HG03025 (cell line): ENCODE results near the gene HLA-DPA1.
A peak's percentile ranks its signal among the peaks of the same experiment; 100 is the strongest.
"Not testable (repeated sequence)": the region's sequence is repeated elsewhere in the genome, so short reads cannot be mapped to it uniquely, and the experiment has no call there.

ENCODE experiments used
- ATAC-seq: cut with Tn5 transposase; IDR thresholded peaks from one replicate; pipeline ENCODE4 v1.9.1; 2021; ENCODE audit warnings: mild to moderate bottlenecking, moderate library complexity; ENCODE audit not compliant: unreplicated experiment, low FRiP score

HLA-DPA1 gene

DNA sequence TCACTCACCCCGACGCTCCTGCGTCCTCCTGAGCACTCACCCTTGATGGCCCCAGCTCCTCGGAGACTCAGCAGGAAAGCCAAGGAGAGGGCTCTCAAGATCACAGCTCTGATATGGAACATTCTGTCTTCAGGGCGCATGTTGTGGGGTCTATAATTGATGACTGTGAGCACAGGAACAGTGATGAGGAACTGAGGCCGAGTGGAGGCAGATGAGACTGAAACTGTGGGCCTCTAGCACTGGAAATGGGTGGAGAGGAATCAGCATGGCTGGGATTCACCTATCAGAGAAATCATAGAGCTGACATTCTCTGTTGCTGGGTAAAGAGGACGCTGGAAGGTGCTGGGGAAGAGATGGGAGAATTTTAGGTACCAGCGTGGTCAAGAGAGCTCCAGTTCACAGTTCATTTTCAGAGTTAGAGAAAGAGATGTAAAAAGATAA lies at the start of gene HLA-DPA1:
Gene HLA-DPA1, minus strand, starts transcription at position 219 of the 441 bp plus-strand sequence.
- ATAC-seq: peak; percentile 57

DNA sequence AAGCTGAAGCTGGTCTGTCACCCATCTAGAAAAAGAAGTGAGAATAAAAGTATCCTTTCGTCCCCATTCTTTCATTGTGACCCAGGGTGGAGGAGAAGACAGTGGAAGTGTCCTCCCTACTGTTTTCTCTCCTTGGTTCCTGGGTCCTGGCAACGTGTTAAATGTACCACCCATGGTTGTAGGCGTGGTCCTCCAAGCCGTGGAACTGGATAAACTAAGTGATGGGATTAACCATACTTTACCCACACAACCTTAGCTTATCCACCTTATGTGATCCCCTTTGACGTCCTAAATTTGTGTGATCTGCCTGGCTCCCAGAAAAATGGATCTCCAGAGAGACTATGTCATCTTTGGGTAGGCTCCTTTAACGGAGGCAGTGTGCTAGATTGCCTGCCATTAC lies 49.7 kb upstream of the HLA-DPA1 start:
- ATAC-seq: no peak

DNA sequence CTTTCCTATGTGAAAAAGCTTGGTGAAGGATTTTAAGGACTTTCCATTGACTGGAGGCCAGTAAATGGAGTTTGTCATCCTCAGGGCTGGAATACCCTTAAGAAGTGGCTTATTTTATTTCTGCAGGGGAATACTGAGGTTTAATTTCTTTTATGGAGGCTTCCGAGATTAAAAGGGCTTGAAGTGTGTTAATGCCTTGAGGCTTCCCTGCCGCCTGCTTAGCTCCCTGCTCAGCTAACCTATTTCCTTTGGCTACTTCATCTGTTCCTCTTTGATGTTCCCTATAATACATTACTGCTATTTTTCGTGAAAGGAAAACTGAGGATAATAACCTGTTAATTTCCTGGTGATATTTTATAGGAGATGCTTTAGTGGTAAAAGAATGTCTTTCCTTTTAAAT lies 46.6 kb upstream of the HLA-DPA1 start:
- ATAC-seq: no peak

DNA sequence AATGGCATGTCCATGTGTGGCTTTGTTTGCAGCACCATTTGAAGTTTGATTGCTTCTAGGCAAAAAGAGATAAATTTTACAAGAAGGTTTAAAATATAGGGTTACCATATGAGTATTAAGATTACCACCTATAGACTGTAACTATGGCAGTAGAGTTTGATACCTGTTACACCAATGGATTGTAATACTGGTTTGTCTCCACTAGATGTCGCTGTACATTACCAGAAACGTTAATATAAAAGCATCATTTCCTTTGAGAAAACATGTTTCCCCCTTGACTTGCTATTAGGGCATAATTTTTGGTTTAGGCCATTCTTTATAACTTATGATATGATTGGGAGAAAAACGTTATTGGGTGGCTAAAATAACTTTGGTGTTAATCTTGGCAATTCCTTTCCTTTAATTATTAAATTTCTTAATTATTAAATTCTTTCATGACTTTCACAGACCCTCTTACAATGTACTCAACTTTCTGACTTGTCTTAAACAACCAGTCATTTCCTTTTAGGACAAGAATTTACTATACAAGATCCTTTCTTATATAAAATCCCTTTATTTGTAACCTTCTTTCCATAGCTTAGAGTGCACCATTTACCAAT lies 45.2 kb upstream of the HLA-DPA1 start:
- no peak for ATAC-seq

DNA sequence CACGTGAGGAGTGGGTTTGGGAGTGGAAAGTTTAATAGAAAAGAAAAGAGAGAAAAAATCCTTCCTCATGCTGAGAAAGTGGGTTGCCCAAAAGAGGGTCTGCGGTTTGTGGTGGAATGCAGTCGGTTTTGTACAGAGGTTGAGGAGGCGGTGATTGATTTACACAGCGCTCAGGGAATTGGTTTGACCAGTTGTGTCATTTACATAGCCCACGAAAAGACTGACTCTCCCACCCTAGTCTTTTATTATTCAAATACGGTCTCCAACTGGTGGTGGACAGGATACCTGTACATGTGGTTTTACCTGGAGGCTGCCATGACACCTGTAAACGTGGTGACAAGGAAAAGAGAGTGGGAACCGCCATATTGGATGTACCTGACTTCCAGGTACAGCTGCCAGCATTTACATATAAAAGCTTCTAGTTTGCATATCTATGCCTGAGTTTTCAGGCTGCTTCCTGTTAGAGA lies 44.4 kb upstream of the HLA-DPA1 start:
- no peak for ATAC-seq

DNA sequence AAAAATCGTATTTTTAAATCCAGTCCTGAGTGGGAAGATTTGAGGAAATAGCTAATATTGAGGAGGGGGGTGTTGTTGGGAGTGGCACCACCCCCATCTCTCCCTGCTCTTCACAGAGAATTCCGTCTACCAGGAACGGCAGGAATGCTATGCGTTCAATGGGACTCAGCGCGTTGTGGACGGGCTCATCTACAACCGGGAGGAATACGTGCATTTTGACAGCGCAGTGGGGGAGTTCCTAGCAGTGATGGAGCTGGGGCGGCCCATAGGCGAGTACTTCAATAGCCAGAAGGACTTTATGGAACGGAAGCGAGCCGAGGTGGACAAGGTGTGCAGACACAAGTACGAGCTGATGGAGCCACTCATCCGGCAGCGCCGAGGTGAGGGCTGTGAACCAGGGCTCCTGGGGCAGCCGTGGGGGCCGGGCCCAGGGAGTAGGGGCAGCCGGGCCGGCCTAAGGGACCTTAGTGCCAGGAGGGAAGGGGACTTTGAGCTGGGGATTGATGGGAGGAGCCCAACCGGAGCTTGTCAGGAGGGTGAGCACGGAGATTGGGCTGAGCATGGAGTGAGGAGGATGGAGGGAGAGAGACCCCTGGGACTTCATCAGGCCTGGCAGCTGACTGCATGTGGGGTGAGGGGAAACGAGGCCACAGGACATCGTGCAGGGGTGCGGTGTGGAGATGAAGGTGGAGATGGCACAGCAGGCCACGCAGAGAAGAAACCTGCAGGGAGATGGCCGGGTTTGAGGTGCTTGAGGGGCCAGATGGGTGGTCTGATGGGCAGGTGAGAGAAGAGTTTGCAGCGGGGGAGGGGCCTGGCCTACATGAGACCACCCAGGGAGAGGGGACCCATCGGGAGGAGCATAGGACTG lies 43.6 kb upstream of the HLA-DPA1 start:
- no peak for ATAC-seq

DNA sequence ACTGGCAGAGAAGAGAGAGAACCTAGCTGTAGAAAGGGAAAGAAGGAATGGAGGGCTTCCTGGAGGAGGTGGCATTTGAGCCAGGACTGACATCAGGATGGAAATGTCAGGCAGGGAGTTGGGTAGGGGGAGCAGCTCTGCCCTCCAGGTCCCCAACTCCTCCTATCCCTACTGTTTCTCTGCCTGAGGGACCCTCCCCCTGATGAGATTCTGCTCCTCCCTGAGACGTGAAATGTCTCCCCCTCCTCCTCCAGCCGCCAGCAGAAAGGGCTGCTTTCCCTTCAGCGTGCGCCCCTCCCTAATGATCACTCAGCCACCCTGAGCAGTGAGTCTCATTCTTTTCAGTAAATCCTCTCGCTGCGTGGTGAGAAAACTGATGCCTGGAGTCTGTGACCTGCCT lies 43.0 kb upstream of the HLA-DPA1 start:
- ATAC-seq: no peak

DNA sequence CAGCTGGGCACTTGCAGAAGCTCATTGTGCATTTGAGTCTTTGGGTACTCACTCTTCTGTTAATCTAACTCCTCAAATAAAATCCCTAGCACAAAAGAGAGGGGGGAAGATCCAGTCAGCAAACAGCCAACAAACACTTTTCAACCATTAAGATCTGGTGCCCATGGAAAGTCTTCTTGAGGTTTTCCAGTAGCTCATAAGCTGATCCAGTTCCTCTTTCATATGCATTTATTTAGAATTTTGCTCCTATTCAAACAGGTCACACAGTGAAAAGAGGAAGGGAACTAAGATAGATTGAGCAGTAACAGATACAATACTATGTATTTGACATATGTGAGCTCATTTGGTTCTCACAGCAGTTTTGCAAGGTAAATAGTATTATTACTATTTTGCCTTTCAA lies 41.0 kb upstream of the HLA-DPA1 start:
- no peak for ATAC-seq

DNA sequence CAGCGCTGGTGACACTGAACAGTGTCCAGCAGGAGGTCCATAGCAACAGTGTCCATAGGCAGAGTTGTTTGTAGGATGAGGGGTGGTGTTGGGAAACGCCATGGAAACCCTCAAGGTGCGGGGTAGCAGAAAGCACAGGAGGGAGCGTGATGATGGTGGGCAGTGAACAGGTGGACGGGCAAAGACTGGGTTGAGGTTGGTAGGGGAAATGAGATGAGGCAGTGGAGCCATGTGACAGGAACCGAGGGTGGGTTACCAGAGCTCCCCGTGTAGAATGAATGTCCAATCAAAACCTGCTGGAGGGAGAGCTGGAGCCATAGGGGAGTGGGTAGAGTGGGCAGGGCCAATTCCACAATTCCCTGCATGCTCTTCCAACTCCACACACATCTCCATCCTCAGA lies 40.3 kb upstream of the HLA-DPA1 start:
- ATAC-seq: no peak

DNA sequence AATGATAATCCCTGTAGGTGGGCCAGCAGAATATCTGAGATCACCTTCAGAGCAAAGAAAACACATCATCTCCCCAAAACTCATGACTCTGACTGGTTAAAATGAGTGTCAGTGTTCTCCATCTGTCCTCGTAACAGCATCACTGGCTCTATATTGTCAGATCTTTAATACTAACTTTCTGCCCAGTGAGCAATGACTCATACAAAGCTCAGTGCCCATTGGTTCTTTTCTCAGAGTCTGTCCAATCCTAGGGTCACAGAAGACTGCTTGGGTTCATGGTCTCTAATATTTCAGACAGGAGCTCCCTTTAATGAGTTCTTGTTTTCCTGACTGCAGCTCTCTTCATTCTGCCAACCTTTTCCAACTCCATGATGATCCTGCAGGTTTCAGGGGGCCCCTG lies 38.7 kb upstream of the HLA-DPA1 start:
- ATAC-seq: peak; percentile 83

DNA sequence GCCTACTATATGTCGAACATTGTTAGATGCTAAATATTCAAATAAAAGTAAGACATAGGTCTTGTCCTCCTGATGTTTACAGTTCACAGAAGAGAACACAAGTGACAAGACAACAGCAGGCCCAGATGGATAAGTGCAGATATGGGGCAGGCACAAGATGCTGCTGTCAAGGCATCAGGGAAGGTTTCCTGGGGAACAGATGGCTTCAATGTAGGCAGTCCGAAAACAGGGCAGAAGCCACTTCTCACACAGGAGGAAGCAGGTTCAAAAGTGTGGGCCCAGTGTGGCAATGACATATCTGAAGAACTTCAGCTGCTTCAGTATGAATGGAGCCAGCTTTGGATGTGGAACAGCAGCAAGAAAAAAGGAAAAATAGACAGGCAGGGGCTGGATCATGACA lies 34.9 kb upstream of the HLA-DPA1 start:
- no peak for ATAC-seq

DNA sequence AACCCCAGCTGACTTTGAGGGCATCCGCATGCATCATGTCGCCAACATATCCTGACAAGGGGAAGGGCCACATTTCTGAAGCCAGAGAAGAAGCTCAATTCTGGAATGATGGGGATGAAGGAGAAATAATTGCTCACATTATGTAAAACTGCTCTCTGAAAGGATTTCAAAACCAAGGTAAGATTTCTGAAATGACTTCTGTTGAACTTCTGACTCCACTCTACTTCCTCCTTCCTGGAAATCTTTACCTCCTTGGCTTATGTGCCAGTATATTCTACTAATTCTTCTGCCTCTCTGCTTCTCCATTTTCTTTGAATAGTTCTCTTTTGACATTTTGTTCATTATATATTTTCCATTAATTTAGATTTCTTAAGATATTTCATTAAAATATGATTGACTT lies 34.2 kb upstream of the HLA-DPA1 start:
- ATAC-seq: no peak

DNA sequence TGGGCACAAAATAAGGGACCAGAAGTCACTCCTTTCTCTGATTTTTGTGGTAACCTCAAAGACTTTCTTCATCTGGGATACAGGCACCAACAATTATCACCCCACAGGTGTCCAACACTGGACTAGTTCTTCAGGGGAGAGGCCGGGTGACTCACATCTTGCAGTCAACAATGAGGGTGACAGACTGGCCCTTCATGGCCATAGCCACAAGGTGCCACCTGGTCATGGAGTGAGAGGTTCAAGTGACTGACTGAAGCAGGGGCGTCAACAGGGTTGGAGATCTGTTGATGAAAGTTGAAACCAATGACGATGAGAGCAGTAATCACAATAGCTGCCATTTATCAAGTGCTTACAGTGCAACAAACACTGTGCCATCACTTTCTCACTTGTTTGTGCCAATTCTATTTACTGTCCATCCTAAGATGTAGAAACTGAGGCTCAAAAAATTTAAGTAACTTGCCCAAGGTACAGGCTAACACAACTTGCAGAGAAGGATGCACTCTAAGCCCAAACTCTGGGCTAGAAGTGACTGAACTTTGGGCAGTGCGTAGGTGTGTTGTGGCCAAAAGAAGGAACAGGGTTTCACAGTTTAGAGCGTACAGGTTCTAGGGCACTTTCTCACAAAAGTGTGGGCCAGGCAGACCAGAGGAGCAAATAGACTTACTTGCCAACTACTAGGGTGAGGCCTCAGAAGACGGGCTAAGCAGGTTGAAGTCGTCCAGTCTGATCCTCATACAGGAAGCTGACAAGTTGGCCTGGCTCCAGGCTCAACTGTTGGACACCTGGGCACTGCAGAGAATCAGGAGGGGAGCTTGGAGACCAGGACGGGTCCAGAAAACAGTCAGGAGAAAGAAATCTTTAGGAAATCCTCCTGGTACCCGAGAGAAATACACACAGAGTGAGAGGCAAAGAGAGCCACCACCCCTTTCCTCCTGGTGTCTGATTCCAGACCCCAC lies 32.7 kb upstream of the HLA-DPA1 start:
- ATAC-seq: no peak

DNA sequence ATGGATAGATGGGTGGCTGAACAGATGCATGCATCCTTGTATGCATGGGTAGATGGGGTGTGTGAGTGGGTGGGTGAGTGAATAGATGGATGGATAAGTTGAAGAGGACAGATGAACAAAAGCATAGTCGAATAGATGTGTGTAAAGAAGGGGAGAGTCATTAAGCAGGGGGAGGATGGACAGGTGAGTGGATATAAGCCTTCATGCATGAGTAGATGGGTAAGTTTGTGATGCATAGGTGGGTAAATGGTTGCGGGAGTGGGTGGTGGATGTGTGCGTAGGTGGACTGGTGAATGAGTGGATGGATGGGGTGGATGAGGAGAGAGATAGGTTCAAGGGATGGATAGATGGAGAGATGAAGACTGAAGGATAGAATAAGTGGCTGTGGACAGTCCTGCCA lies 31.9 kb upstream of the HLA-DPA1 start:
- ATAC-seq: no peak

DNA sequence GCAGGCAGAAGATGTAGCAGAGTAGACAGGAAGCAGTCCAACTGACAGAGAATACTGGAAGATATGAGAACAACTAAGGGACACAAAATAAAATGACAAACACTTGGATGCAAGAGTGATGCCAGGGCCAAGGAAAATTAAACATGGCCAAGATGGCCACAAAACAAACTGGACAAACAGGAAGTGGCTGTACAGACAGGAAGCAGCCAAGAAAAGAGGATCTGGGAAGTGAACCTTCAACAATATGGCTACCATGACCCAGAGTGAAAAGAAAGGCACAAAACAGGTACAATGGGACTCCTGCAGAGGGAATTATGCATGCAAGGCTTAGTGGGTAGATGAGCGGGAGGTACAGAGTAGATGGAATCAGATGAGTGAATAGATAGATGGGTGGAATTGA lies 31.4 kb upstream of the HLA-DPA1 start:
- no peak for ATAC-seq

DNA sequence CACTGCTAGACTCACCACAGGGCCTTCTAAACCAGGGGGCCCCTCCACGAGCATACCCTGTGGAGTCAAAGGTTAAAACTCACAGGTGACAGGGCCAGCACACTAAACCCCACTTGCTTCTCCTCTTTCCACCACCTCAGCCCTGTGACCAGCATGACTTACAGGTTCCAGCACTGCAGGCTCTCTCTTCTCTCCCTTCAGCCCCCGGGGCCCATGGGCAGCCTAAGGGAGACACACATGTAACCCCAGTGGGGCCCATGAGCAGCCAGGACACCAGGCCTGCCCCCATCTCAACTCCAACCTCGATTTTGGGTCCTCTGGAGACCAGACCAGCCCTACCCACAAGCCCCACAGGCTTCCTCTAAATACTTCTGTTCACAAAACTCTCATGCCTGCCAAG lies 30.3 kb upstream of the HLA-DPA1 start:
- no peak for ATAC-seq

DNA sequence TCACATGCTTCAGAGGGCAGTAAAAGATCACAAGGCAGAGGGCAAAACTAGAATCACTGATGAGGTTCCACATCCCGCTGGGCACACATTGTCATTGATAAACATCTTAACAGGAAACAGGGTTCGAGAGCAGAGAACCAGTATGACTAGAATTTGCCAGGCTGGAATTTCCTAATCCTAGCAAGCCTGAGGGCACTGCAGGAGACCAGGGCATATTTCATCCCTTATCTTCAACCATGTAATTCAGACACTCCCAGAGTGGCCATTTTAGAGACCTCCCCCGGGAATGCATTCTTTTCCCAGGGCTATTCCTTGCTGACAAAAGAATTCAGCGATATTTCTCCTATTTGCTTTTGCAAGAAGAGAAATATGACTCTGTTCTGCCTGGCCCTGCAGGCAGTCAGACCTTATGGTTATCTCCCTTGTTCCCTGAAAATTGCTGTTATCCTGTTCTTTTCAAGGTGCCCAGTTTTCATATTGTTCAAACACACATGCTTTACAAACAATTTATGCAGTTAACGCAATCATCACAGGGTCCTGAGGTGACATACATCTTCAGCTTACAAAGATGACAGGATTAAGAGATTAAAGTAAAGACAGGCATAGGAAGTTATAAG lies 27.8 kb upstream of the HLA-DPA1 start:
- not testable (repeated sequence) for ATAC-seq

DNA sequence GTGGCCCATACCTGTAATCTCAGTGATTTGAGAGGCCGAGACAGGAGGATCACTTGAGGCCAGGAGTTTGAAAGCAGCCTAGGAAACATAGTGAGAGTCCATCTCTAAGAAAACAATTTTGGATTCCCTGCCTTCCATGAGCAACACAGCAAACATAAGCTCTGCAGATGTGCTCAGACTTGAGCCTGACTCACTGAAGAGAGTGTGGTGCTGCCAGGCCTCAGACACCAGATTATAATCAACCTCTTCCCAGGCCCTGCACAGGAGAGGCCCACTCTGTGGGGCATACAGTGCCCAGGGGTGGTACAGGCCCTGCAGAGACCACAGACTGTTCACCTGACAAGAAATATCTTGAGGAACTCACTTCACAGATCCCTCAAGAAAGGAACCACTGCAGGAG lies 22.2 kb upstream of the HLA-DPA1 start:
- ATAC-seq: no peak

DNA sequence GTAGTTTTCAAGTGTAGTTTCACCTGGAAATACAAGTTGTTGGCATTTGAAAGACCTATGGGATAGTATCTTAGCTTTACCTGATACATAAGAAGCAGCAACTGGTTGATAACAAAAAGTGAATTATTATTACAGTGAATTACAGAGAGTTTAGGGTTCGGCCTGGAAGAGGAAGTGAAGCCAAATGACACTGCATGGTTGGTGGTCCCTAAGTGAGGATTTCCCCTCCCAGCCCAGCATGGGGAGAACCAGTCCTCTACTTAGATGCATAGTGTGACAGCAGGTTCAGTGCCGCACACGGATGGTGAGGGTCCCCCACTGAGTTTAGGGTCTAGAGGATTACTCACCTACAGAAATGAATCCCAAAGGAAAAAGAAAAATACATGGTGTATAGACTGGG lies 20.4 kb upstream of the HLA-DPA1 start:
- no peak for ATAC-seq

DNA sequence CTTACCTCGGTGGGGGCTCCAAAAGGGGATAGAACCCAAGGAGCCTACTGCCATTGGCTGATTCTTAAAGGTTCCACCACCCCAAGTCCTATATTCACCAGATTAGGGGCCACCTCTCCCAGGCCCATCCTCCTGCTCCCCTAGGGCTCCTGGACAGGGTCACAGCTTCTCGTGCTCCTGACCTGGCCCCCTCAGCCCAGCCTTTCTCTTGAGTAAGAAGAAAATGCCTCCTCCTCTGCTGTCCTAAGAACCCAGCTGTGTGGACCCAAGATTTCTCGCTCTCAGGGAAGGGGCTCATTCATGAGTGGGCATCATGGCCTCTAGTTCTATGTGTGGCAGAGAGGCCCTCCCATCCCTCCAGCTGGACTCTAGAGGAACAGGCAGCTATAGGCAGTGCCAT lies 18.9 kb upstream of the HLA-DPA1 start:
- ATAC-seq: no peak
